Retinal pigment epithelial cell (primary cell): ENCODE results near the gene MAP2.

Source experiments
- DNase-seq: peaks from one replicate; pipeline ENCODE4 v3.0.0-alpha.2; 2010; ENCODE audit warnings: low read depth
- H3K4me3 ChIP-seq: 2 replicates; pipeline ENCODE4 v1.5.1; 2011; ENCODE audit warnings: mild to moderate bottlenecking, low read length, control low read depth, moderate library complexity
- CTCF ChIP-seq: conservative IDR thresholded peaks from 2 replicates; pipeline ENCODE4 v1.5.1; 2011; ENCODE audit warnings: low read depth, low read length, control low read depth, inconsistent platforms

The MAP2 gene

DNA sequence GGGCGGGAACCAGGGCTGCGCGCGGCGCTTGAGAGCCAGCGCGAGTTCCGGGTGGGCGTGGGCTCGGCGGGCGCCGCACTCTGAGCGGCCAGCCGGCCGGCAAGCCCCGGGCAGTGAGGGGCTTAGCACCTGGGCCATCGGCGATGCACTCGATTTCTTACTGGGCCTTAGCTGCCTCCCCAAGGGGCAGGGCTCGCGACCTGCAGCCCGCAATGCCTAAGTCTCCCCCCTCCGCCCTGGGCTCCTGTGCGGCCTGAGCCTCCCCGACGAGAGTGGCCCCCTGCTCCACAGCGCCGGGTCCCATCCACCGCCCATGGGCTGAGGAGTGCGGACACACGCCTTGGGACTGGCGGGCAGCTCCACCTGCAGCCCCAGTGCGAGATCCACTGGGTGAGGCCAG, 36.5 kb upstream of the MAP2 start:
- TF ChIP-seq CTCF: no peak
- no peak overlapping the region for H3K4me3 ChIP-seq
- no peak for DNase-seq

DNA sequence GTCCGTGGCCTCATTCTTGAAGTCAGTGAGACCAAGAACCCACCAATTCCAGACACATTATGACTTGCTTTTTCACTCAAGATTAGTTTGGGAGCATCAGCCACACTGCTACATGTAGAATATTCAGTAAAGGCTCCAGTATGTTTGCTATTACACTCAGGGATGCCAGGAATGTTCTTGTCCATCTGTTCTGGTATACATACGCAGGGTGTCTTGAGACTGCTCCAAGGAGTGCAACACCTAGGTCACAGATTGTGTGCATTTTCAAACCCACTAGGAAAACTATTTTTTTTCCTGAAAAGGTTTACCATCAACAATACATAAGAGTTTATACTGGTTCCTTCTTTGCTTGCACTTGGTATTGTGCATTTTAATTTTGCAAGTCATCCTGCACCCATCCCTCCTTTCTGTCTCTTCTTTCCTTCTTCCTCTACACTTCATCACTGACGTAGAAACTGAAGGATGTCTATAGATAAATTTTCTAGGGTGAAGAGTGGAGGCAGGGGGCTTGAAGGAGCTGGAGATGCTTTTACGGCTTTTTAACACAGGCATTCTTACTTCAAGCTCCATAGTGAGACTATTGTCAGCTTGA, 35.3 kb upstream of the MAP2 start:
- no peak overlapping the region for H3K4me3 ChIP-seq
- no peak for DNase-seq
- TF ChIP-seq CTCF: no peak

GRCh38 chr2:209389171-209389618, 34.7 kb upstream of the MAP2 start:
- no peak overlapping the region for H3K4me3 ChIP-seq
- no peak for TF ChIP-seq CTCF
- DNase-seq: no peak

GRCh38 chr2:209390839-209391238, 33.0 kb upstream of the MAP2 start:
- no peak for TF ChIP-seq CTCF
- H3K4me3 ChIP-seq: no peak overlapping the region
- no peak for DNase-seq

DNA sequence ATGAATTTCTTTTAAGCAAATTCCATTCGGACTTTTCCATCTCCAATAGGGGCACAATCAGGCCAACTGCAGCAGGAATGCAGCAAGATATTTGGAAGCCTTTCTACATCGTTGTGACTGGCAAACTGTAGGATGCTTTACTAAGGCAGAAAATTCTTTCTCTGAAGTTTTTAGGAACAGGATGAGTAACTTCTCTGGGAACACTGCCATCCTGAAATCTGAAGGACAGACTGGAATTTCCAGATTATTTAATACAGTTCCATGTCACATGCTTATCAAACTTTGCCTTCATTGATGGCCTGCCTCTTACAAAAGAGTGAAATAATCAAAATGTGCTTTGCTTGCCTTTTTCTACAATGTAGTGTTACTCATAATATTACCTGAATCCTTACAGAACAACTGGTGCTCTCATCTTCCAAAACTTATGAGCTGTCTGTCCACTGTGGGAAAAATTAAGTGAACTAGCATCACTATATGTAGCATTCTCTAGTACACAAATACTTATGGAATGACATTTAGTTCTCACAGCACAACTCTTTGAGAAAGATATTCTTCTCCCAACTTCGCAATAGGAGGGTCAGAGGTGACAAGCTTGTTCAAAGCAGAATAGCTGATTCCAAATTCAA, 32.0 kb upstream of the MAP2 start:
- DNase-seq: no peak

DNA sequence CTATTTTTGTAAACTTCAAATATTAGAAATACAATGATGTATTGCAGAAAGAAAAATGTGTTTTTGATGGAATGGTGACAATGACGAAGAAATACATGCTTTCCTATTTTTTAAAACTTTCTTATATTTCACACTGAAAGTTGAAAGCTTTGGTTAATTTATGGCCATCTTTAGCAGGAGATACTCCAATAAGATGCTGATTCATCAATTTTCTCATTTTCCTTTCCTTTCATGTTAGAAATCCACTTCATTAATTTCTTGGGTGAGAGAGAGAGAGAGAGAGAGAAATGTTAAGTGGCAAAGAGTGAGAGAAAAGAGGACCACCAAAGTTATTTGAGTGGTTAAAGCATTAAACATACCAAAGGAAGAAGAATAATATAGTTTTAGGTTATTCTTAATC, 28.6 kb upstream of the MAP2 start:
- no peak for TF ChIP-seq CTCF
- no peak overlapping the region for H3K4me3 ChIP-seq
- DNase-seq: no peak

More for the DNA sequence above, 32.0 kb upstream of the MAP2 start:
- no peak overlapping the region for H3K4me3 ChIP-seq
- TF ChIP-seq CTCF: no peak

GRCh38 chr2:209395652-209396051, 28.2 kb upstream of the MAP2 start:
- no peak for DNase-seq
- no peak for TF ChIP-seq CTCF
- no peak overlapping the region for H3K4me3 ChIP-seq
